Lower leg skin (tissue), 3 donors: Measurements from ENCODE around the gene MYRF.

Source experiments
- CTCF ChIP-seq, 3 donors: fragments of 450-650 bp; IDR thresholded peaks; one replicate each; pipeline ENCODE4 v1.5.1; 2016; ENCODE audit warnings: antibody characterized with exemption in 3 of 3, mild to moderate bottlenecking in 3 of 3, moderate library complexity in 2 of 3
- POLR2A ChIP-seq, 2 donors: fragments of 450-650 bp; IDR thresholded peaks; one replicate each; pipeline ENCODE4 v1.6.1; 2016 to 2017; ENCODE audit warnings: antibody characterized with exemption in 2 of 2, mild to moderate bottlenecking in 1 of 2, moderate library complexity in 1 of 2

GRCh38 chr11:61731211-61731951, 21.1 kb upstream of the MYRF start:
- TF ChIP-seq CTCF (IDR thresholded peaks at IDR 0.05): no peak
- TF ChIP-seq POLR2A (IDR thresholded peaks at IDR 0.05): no peak
